Measurements from ENCODE around the gene VARS2. TPM values are rescaled to one million over a fixed set of nuclear protein-coding genes. Genes with fewer than 3 reads are reported as not detected.

VARS2 gene
- total and polyA plus RNA-seq, 2 donors (not counting 1 experiment from before 2014, with no cell fraction given): 27.1 to 41.6 TPM

GRCh38 chr6:30881392-30882203 lies 32.4 kb upstream of the VARS2 start:
- WGBS (ENCODE audit: insufficient coverage): 99% methylated on average over 7 of the region's 14 CpGs
- H3K27me3 ChIP-seq (replicated peaks in 1 of 4; ENCODE audit: control extremely low read depth in 1 of 4, control insufficient read depth in 3 of 4, insufficient read depth in 4 of 4, low read length in 3 of 4): no peaks in the 10 kb centered on the region
- no peaks in the 10 kb centered on the region for H3K27me3 Mint-ChIP-seq
- TF ChIP-seq EZH2 (IDR thresholded peaks at IDR 0.05; ENCODE audit: borderline replicate concordance, insufficient read depth, low read depth, low read length, poor library complexity, severe bottlenecking) (no peak), CTCF (IDR thresholded peaks at IDR 0.05) (no peak)
- POLR2A ChIA-PET: no interaction called here
- ATAC-seq (ENCODE audit: low read depth) (no peak), DNase-seq (no peak)
- H3K27ac Mint-ChIP-seq: peak overlapping the region; percentile 90
- intact Hi-C loops (cut with micrococcal nuclease): no loop called here
- no peak overlapping the region for H3K9ac ChIP-seq (ENCODE audit: low read length)
- peaks cover 18% of the 10 kb centered on the region for H3K79me2 ChIP-seq (ENCODE audit: control insufficient read depth, insufficient read depth, low read length)
- H3K4me1 Mint-ChIP-seq: peaks cover 69% of the 10 kb centered on the region
- no peak overlapping the region for H2AFZ ChIP-seq (ENCODE audit: insufficient read depth, low read depth, low read length, poor library complexity, severe bottlenecking)
- H3K9me3 ChIP-seq (ENCODE audit: control extremely low read depth in 1 of 3, control insufficient read depth in 2 of 3, insufficient read depth in 1 of 3, low read length in 2 of 3): no peaks in the 10 kb centered on the region
- H4K20me1 ChIP-seq (ENCODE audit: control insufficient read depth, insufficient read depth, low read length, poor library complexity, severe bottlenecking): peaks cover 10% of the 10 kb centered on the region
- peak overlapping the region in 1 of 2 donors; percentile 81 for H3K27ac ChIP-seq (ENCODE audit: low read length in 2 of 2)
- no peaks in the 10 kb centered on the region for H3K9me3 Mint-ChIP-seq (ENCODE audit: insufficient read depth)
- no peak overlapping the region for H3K4me2 ChIP-seq (replicated peaks; ENCODE audit: low read depth, low read length, poor library complexity, severe bottlenecking)
- H3K4me3 Mint-ChIP-seq: peak overlapping the region; percentile 0
- CTCF ChIA-PET: interaction anchor here (0.7 to 6.2 kb wide), 9 partner anchors 9 to 284 kb away, joined by 3 to 53 read pairs (median 3); partner anchors contain the start of gene VARS2
- H3K36me3 ChIP-seq (replicated peaks in 1 of 2; ENCODE audit: control extremely low read depth in 1 of 2, control insufficient read depth in 1 of 2, extremely low read depth in 1 of 2, insufficient read depth in 2 of 2, low read length in 1 of 2): no peaks in the 10 kb centered on the region
- H3K4me3 ChIP-seq (ENCODE audit: control extremely low read depth in 1 of 5, extremely low read depth in 1 of 5, insufficient read depth in 1 of 5, low read depth in 2 of 5, low read length in 4 of 5): no peak overlapping the region
- H3K4me1 ChIP-seq (ENCODE audit: control insufficient read depth in 2 of 2, insufficient read depth in 2 of 2, low read length in 2 of 2): peaks cover 55 to 60% of the 10 kb centered on the region in 2 donors

- H3K9ac ChIP-seq (ENCODE audit: low read length): no peak overlapping the region
- Mint-ChIP-seq H3K27ac (peak overlapping the region; percentile 90), H3K9me3 (ENCODE audit: insufficient read depth) (no peaks in the 10 kb centered on the region), H3K4me1 (peaks cover 71% of the 10 kb centered on the region), H3K4me3 (peak overlapping the region; percentile 82), H3K27me3 (no peaks in the 10 kb centered on the region)
- peak overlapping the region in 1 of 2 donors; percentile 81 for H3K27ac ChIP-seq (ENCODE audit: low read length in 2 of 2)
- DNase-seq (no peak), ATAC-seq (ENCODE audit: low read depth) (no peak)
- POLR2A ChIA-PET: interaction anchor here (1.1 to 3.3 kb wide), 2 partner anchors 32 to 198 kb away, joined by 4 to 18 read pairs; partner anchors contain the start of gene VARS2
- peaks cover 23% of the 10 kb centered on the region for H3K79me2 ChIP-seq (ENCODE audit: control insufficient read depth, insufficient read depth, low read length)
- intact Hi-C loops (cut with micrococcal nuclease): no loop called here
- CTCF ChIA-PET: interaction anchor here (0.7 to 5.1 kb wide), 10 partner anchors 10 to 284 kb away, joined by 3 to 26 read pairs (median 4); partner anchors contain the start of genes GTF2H4 and VARS2
- no peaks in the 10 kb centered on the region for H3K27me3 ChIP-seq (replicated peaks in 1 of 4; ENCODE audit: control extremely low read depth in 1 of 4, control insufficient read depth in 3 of 4, insufficient read depth in 4 of 4, low read length in 3 of 4)
- no peaks in the 10 kb centered on the region for H3K9me3 ChIP-seq (ENCODE audit: control extremely low read depth in 1 of 3, control insufficient read depth in 2 of 3, insufficient read depth in 1 of 3, low read length in 2 of 3)
- no peaks in the 10 kb centered on the region for H3K36me3 ChIP-seq (replicated peaks in 1 of 2; ENCODE audit: control extremely low read depth in 1 of 2, control insufficient read depth in 1 of 2, extremely low read depth in 1 of 2, insufficient read depth in 2 of 2, low read length in 1 of 2)
- no peak overlapping the region for H2AFZ ChIP-seq (ENCODE audit: insufficient read depth, low read depth, low read length, poor library complexity, severe bottlenecking)
- peaks cover 14% of the 10 kb centered on the region for H4K20me1 ChIP-seq (ENCODE audit: control insufficient read depth, insufficient read depth, low read length, poor library complexity, severe bottlenecking)
- no peak for TF ChIP-seq EZH2 (IDR thresholded peaks at IDR 0.05; ENCODE audit: borderline replicate concordance, insufficient read depth, low read depth, low read length, poor library complexity, severe bottlenecking)
- no peak for TF ChIP-seq CTCF (IDR thresholded peaks at IDR 0.05)
- peak overlapping the region; percentile 77 for H3K4me2 ChIP-seq (replicated peaks; ENCODE audit: low read depth, low read length, poor library complexity, severe bottlenecking)
- H3K4me1 ChIP-seq (ENCODE audit: control insufficient read depth in 2 of 2, insufficient read depth in 2 of 2, low read length in 2 of 2): peaks cover 58 to 59% of the 10 kb centered on the region in 2 donors
- 92% methylated on average over 6 of the region's 8 CpGs for WGBS (ENCODE audit: insufficient coverage)
- no peak overlapping the region for H3K4me3 ChIP-seq (ENCODE audit: control extremely low read depth in 1 of 5, extremely low read depth in 1 of 5, insufficient read depth in 1 of 5, low read depth in 2 of 5, low read length in 4 of 5)
Measured at GRCh38 chr6:30882204-30882758, 31.8 kb upstream of the VARS2 start.

All from B cell (primary cell).